ENCODE data around the gene GP2.

DNA sequence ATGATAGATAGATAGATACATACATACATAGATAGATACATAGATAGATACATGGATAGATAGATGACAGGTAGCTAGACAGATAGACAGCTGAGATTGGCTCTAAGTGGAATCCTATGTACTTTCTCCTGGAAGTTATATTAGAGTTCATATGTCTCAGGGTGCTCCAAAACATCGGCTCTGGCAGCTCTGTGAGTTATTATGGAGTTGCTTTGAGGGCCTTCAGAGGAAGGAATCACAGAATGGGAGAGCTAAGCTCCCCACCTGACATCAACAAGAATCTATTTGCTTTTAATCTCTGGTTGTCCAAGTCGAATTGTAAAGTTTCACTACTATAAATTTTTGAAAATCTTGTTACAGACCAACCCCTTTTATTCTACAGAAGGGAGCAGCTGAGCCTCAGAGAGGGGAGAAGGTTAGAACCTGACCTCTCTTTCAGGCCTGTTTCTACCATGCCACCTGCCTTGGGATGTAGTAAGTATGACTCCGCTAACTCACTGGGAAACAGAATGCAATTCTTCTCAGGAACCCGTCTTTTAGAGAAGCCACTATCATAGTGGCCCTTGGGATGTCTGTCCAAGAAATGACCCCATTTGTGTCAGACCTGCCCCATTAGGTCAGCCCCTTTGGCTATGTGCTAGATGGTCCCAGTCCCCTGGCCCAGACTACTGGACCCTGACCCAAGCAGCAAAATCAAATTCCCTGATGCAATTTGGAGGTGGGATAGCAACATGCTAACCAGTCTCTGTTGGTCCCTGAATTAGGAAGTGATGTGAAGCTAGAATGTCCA lies 18.3 kb downstream of the GP2 start:
- TF ChIP-seq, protein P1, sequence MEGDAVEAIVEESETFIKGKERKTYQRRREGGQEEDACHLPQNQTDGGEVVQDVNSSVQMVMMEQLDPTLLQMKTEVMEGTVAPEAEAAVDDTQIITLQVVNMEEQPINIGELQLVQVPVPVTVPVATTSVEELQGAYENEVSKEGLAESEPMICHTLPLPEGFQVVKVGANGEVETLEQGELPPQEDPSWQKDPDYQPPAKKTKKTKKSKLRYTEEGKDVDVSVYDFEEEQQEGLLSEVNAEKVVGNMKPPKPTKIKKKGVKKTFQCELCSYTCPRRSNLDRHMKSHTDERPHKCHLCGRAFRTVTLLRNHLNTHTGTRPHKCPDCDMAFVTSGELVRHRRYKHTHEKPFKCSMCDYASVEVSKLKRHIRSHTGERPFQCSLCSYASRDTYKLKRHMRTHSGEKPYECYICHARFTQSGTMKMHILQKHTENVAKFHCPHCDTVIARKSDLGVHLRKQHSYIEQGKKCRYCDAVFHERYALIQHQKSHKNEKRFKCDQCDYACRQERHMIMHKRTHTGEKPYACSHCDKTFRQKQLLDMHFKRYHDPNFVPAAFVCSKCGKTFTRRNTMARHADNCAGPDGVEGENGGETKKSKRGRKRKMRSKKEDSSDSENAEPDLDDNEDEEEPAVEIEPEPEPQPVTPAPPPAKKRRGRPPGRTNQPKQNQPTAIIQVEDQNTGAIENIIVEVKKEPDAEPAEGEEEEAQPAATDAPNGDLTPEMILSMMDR (IDR thresholded peaks at IDR 0.05), result no peak
- no peak for TF ChIP-seq POLR2A (IDR thresholded peaks at IDR 0.05)

Measured in right lobe of liver (tissue), 4 donors.